GM12874 (cell line): ENCODE data around the gene PTPRK.

ENCODE experiments used
- TF ChIP-seq, protein P1 (sequence below): IDR thresholded peaks from 2 replicates; pipeline ENCODE4 v1.5.1; 2011; ENCODE audit warnings: low read depth, mild to moderate bottlenecking, control low read depth, low read length, moderate library complexity; ENCODE audit not compliant: insufficient read depth

Gene PTPRK

DNA sequence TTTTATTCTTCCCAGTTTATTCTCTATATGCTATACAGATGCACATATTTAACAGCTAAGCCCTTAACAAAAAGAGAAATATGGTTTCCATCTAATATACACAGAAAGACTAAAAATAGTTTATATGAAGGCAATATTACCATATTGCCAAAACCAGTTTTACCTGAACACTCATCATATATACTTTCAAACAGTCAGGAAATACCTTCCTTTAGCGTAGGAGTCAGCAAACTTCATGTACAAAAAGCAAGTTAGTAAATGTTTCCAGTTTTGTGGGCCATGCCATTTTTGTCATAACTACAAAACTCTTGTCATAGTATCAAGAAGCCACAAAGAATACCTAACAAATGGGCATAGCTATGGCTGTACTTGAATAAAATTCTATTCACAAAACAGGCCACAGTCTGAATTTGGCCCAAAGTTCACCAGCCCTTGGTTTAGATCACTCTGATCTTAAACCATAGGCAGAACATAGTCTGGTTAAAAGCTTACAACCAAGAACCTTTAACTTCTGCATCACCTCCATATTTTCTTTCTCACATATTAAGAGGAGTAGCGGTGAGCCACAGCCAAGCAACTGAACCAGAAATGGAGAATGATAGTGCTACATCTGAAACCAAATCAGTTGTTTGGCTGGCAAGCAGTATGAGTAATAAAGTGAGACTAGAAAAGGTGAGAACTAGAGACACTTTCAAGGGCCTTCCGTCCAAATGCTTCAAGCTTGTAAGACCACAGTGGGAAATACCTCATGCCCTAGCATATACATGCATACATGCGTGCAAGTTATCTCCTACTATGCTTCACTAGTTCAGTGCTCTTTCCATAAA is 116.6 kb downstream of the PTPRK start:
- TF ChIP-seq, protein P1, sequence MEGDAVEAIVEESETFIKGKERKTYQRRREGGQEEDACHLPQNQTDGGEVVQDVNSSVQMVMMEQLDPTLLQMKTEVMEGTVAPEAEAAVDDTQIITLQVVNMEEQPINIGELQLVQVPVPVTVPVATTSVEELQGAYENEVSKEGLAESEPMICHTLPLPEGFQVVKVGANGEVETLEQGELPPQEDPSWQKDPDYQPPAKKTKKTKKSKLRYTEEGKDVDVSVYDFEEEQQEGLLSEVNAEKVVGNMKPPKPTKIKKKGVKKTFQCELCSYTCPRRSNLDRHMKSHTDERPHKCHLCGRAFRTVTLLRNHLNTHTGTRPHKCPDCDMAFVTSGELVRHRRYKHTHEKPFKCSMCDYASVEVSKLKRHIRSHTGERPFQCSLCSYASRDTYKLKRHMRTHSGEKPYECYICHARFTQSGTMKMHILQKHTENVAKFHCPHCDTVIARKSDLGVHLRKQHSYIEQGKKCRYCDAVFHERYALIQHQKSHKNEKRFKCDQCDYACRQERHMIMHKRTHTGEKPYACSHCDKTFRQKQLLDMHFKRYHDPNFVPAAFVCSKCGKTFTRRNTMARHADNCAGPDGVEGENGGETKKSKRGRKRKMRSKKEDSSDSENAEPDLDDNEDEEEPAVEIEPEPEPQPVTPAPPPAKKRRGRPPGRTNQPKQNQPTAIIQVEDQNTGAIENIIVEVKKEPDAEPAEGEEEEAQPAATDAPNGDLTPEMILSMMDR, result no peak

DNA sequence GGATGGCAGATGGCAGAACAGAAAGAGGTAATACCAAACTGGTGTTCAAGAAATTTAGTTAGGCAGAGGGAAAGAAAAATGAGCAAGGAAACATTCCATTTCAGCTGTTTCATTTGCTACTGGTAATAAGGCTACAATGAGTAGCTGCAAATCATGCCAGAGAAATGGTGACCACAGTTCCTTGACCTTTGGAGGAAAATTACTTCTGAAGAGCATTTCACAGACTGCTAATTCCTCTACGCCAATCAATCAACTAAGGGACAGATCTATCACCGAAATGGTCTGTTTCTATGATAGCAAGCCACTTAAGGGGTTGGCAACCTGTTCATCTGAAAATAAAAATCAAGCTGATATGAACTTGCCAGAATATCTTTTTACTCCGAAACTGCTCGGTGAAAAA is 119.5 kb downstream of the PTPRK start:
- TF ChIP-seq, protein P1, result no peak

DNA sequence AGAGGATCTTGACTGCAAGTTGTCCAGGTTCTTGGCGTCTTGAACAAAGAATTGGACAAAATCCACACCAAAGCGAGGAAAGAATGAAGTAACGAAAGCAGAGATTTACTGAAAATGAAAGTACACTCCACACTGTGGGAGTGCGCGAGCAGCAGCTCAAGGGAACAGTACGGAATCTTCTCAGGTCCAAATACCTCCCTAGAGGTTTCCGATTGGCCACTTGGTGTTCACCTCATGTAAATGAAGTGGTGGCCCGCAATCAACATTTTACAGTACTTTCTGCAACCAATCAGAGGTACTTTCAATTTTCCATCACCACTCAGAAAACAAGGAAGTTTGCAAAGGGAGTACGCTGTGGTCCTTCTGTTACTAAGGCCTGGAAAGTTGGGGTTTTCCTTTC is 122.4 kb downstream of the PTPRK start:
- TF ChIP-seq, protein P1, result no peak

DNA sequence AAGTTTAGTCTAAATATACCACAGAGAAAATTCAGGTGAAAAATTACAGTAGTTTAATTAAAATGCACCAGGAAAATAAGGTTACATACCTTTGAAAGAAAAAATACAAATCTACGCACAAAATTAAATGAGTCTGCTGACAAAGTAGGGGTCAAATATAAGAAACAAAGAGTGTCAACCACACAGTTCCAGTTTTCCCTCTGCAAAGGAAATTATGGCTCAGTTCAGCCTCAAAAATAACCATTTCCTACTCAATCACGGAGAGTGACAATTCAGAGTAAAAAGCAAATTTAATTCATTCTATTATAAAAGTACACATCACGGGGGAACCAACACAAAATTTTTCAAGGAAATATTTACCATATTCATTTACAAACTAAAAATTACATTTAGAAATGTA is 124.8 kb downstream of the PTPRK start:
- TF ChIP-seq, protein P1, result no peak

DNA sequence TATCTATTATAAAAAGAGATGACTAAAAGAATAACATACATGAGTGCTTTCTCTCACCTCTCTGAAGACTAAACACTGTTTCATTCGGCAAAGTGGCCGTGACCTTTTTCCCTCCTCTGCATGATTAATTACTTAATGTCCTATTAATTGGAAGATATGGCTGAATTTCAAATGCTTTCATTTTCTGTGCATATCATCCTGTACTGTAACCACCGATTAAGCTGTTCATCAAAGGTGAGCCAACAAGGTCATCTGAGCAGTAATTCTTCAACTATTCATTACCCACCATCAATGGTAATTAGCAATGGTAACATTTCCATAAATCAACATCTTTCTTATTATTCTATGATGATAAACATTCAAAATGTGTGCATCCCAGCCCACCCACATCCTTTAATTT is 125.2 kb downstream of the PTPRK start:
- TF ChIP-seq, protein P1, result no peak

DNA sequence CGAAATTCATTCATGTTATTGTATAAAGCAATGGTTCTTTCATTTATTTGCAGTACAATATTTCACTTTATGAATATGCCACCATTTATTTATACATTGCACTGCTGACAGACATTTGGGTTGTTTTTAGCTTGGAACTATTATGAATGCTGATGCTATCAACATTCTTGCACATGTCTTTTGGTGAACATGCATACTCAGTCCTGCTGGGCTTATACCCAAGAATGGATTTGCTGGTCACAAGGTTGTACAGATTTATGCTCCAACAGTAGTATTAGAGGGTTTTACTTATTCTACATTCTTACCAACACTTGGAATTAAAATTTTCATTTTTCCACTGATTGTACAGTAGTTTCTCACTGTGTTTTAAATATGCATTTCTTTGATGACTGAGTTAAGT is 126.2 kb downstream of the PTPRK start:
- TF ChIP-seq, protein P1, result no peak

DNA sequence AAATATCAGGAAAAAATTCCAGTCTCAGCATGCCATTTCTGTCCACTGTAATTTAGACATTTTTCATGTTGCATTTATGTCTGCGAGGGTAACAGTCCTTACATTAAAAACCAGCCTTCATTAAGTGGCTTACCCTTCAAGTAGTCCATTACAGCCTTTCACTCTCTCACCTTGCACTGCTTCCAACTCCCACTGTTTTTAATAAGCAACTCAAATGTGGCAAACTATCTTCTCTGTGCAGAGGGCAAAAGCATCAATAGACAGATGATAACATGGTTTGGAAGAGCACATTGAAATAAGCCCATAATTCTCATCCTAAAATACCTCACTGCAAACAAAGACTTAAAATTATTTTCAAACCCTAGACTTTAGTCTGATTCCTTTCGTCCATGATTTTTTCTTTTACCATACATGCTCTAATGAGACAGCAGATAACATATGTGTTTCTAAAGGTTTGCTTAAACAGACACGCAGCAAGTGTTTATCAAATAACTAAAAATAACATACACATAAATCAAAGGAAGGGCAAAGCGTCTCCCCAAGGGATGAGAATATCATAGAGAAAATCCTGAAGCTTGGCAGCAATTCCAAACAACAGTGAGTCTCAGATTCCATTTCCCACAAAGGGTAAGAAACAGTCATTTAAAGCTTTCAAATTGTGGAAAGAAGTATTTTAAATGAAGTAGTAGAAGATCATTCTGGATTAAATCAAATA is 130.4 kb downstream of the PTPRK start:
- TF ChIP-seq, protein P1, result no peak
